Glutamatergic neuron (in vitro differentiated cells): ENCODE results near the gene FMN1. TPM values are rescaled to one million over a fixed set of nuclear protein-coding genes. Genes with fewer than 3 reads are reported as not detected.

Experiments used
- DNase-seq: peaks from one replicate; pipeline ENCODE4 v3.0.0; 2022
- H3K27ac Mint-ChIP-seq: one replicate; pipeline ENCODE4 v1.8.0; 2020; ENCODE audit warnings: mild to moderate bottlenecking, mixed read lengths, inconsistent platforms; ENCODE audit not compliant: unreplicated experiment
- H3K27me3 Mint-ChIP-seq: one replicate; pipeline ENCODE4 v1.8.0; 2020; ENCODE audit warnings: mild to moderate bottlenecking, moderate library complexity, mixed read lengths, inconsistent platforms; ENCODE audit not compliant: unreplicated experiment
- H3K36me3 Mint-ChIP-seq: one replicate; pipeline ENCODE4 v1.8.0; 2020; ENCODE audit warnings: mild to moderate bottlenecking, mixed read lengths, inconsistent platforms; ENCODE audit not compliant: unreplicated experiment
- H3K4me1 Mint-ChIP-seq: one replicate; pipeline ENCODE4 v1.8.0; 2020; ENCODE audit warnings: mild to moderate bottlenecking, low read depth, mixed read lengths, inconsistent platforms; ENCODE audit not compliant: unreplicated experiment
- H3K4me3 Mint-ChIP-seq: one replicate; pipeline ENCODE4 v1.8.0; 2020; ENCODE audit warnings: mild to moderate bottlenecking, mixed read lengths, inconsistent platforms; ENCODE audit not compliant: unreplicated experiment
- H3K9me3 Mint-ChIP-seq: one replicate; pipeline ENCODE4 v1.8.0; 2020; ENCODE audit warnings: mild to moderate bottlenecking, moderate library complexity, mixed read lengths, inconsistent platforms; ENCODE audit not compliant: unreplicated experiment
- CTCF ChIP-seq: fragments of 200-600 bp; sonication (generic); IDR thresholded peaks from one replicate; pipeline ENCODE4 v1.5.0; 2021; ENCODE audit not compliant: partially characterized antibody, unreplicated experiment
- total RNA-seq: library from RNA; stranded (reverse); fragmentation: NEBNext Ultra II Directional; extraction: Animal tissue kit (Norgen Biotek cat#: 25700); gene quantifications from one replicate; pipeline ENCODE4 v1.2.1, GENCODE V29; 2021; ENCODE audit not compliant: unreplicated experiment

FMN1 gene
- total RNA-seq, 1 donor from 2014 or later, result 1.1 TPM

DNA sequence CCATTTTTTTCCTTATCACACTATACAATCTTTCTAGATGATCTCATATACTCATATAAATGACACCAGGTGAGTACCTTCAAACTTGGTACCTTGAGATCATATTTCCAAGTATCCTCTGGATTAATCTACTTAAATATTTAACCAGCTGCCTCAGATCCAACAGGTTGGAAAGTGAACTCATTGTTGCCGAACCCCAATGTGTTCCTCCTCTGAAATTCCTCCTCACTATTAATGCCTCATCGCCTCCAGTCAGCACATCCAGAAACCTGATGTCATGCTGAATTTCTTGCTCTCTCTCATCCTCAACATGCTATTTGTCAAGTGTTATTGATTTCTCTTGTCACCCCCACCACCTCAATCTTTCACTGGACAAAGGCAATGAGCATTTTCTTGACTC, 221.8 kb downstream of the FMN1 start:
- Mint-ChIP-seq H3K4me3 (no peak overlapping the region), H3K9me3 (peaks cover 2% of the 10 kb centered on the region), H3K36me3 (no peaks in the 10 kb centered on the region), H3K27me3 (peaks cover 2% of the 10 kb centered on the region), H3K4me1 (no peaks in the 10 kb centered on the region), H3K27ac (no peak overlapping the region)
- no peak for TF ChIP-seq CTCF
- no peak for DNase-seq

- DNase-seq, result no peak
- Mint-ChIP-seq H3K27ac (no peak overlapping the region), H3K36me3 (no peaks in the 10 kb centered on the region), H3K9me3 (peaks cover 3% of the 10 kb centered on the region), H3K27me3 (peaks cover 2% of the 10 kb centered on the region), H3K4me1 (no peaks in the 10 kb centered on the region), H3K4me3 (no peak overlapping the region)
- TF ChIP-seq CTCF, result no peak
Measured at GRCh38 chr15:32970847-32971246, 223.7 kb downstream of the FMN1 start.

- H3K36me3 Mint-ChIP-seq, result no peaks in the 10 kb centered on the region
- no peaks in the 10 kb centered on the region for H3K27me3 Mint-ChIP-seq
- DNase-seq, result no peak
- no peaks in the 10 kb centered on the region for H3K4me1 Mint-ChIP-seq
- no peak for TF ChIP-seq CTCF
- H3K9me3 Mint-ChIP-seq, result peaks cover 1% of the 10 kb centered on the region
- no peak overlapping the region for H3K27ac Mint-ChIP-seq
- no peak overlapping the region for H3K4me3 Mint-ChIP-seq
Measured at GRCh38 chr15:32967521-32967920, 227.0 kb downstream of the FMN1 start.

- Mint-ChIP-seq H3K36me3 (no peaks in the 10 kb centered on the region), H3K4me3 (no peak overlapping the region), H3K9me3 (peaks cover 1% of the 10 kb centered on the region), H3K27ac (no peak overlapping the region), H3K4me1 (no peaks in the 10 kb centered on the region), H3K27me3 (no peaks in the 10 kb centered on the region)
- TF ChIP-seq CTCF, result no peak
- no peak for DNase-seq
Measured at GRCh38 chr15:32966512-32966911, 228.0 kb downstream of the FMN1 start.

GRCh38 chr15:32965897-32966296, 228.6 kb downstream of the FMN1 start:
- H3K27ac Mint-ChIP-seq, result no peak overlapping the region
- no peak overlapping the region for H3K4me3 Mint-ChIP-seq
- no peak for DNase-seq
- H3K4me1 Mint-ChIP-seq, result no peaks in the 10 kb centered on the region
- no peaks in the 10 kb centered on the region for H3K36me3 Mint-ChIP-seq
- no peak for TF ChIP-seq CTCF
- H3K27me3 Mint-ChIP-seq, result no peaks in the 10 kb centered on the region
- H3K9me3 Mint-ChIP-seq, result peaks cover 1% of the 10 kb centered on the region
